Measurements from ENCODE around the gene CPN2. TPM values are rescaled to one million over a fixed set of nuclear protein-coding genes. Genes with fewer than 3 reads are reported as not detected.

The CPN2 gene
- total and polyA plus RNA-seq, 4 donors, result 20.4 to 196 (median 128) TPM

DNA sequence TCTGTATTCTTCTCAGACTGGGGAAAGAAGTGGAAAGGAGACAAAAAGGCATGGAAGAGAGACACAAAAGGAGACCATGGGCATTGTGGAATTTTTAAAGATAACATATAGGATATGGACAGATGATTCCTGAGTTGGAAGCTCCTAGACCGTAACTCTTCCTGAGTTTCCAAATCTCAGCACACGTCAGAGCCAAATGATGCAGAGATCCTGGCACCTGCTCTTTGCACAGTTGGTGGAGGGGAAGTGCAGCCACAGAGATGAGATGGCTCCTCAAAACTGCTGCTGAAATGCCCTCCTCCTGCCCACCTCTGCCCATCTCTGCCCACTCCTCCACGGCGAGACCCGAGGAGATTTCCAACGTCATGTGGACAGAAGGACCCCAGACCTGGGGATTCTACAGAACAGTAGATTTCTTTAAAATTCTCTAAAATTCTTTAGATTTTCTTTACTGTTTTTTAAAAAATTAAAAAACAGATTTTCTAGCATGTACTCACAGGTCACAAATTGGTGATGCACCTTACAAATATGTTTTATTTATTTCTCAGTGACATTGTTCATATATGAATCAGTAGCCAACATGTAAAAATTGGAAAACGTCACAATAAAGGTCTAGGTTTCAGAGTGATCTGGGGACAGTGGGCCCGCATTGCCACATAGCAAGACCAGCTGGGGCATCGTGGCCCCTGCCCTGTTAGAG, 8.1 kb downstream of the CPN2 start:
- WGBS, result 84% methylated on average over 9 of the region's 9 CpGs
- Histone ChIP-seq H3K9ac (ENCODE audit: low read depth in 1 of 2, low read length in 2 of 2) (no peak overlapping the region), H3K27ac (ENCODE audit: low read depth in 1 of 2, low read length in 2 of 2) (no peak overlapping the region), H3K4me3 (ENCODE audit: low read depth in 1 of 3, low read length in 3 of 3) (no peak overlapping the region), H3K36me3 (ENCODE audit: control insufficient read depth in 4 of 4, insufficient read depth in 3 of 4, low read depth in 1 of 4, low read length in 3 of 4) (peaks cover 8 to 27% (median 21%) of the 10 kb centered on the region in 4 donors), H3K27me3 (ENCODE audit: control insufficient read depth in 4 of 4, insufficient read depth in 4 of 4, low read length in 3 of 4) (no peaks in the 10 kb centered on the region), H3K4me1 (ENCODE audit: control insufficient read depth in 4 of 4, insufficient read depth in 4 of 4, low read length in 3 of 4) (peaks cover 0 to 6% (median 0%) of the 10 kb centered on the region in 4 donors), H3K9me3 (ENCODE audit: control insufficient read depth in 4 of 4, low read length in 3 of 4) (no peaks in the 10 kb centered on the region)
- DNase-seq (ENCODE audit: low spot score), result no peak
- TF ChIP-seq, protein P1, sequence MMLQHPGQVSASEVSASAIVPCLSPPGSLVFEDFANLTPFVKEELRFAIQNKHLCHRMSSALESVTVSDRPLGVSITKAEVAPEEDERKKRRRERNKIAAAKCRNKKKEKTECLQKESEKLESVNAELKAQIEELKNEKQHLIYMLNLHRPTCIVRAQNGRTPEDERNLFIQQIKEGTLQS (IDR thresholded peaks at IDR 0.05), result no peak
- TF ChIP-seq FOXA2 (IDR thresholded peaks at IDR 0.05), result no peak
- no peak for TF ChIP-seq JUND (IDR thresholded peaks at IDR 0.05)
- no peak for TF ChIP-seq GABPA (IDR thresholded peaks at IDR 0.05 in 1 of 2, conservative IDR thresholded peaks at IDR 0.05 in 1 of 2)
- TF ChIP-seq RAD21 (IDR thresholded peaks at IDR 0.05), result no peak
- TF ChIP-seq, protein P2, sequence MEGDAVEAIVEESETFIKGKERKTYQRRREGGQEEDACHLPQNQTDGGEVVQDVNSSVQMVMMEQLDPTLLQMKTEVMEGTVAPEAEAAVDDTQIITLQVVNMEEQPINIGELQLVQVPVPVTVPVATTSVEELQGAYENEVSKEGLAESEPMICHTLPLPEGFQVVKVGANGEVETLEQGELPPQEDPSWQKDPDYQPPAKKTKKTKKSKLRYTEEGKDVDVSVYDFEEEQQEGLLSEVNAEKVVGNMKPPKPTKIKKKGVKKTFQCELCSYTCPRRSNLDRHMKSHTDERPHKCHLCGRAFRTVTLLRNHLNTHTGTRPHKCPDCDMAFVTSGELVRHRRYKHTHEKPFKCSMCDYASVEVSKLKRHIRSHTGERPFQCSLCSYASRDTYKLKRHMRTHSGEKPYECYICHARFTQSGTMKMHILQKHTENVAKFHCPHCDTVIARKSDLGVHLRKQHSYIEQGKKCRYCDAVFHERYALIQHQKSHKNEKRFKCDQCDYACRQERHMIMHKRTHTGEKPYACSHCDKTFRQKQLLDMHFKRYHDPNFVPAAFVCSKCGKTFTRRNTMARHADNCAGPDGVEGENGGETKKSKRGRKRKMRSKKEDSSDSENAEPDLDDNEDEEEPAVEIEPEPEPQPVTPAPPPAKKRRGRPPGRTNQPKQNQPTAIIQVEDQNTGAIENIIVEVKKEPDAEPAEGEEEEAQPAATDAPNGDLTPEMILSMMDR (IDR thresholded peaks at IDR 0.05; ENCODE audit: low read depth, low read length, missing input control), result no peak
- TF ChIP-seq FOXA1 (IDR thresholded peaks at IDR 0.05), result no peak
- TF ChIP-seq, protein P3, sequence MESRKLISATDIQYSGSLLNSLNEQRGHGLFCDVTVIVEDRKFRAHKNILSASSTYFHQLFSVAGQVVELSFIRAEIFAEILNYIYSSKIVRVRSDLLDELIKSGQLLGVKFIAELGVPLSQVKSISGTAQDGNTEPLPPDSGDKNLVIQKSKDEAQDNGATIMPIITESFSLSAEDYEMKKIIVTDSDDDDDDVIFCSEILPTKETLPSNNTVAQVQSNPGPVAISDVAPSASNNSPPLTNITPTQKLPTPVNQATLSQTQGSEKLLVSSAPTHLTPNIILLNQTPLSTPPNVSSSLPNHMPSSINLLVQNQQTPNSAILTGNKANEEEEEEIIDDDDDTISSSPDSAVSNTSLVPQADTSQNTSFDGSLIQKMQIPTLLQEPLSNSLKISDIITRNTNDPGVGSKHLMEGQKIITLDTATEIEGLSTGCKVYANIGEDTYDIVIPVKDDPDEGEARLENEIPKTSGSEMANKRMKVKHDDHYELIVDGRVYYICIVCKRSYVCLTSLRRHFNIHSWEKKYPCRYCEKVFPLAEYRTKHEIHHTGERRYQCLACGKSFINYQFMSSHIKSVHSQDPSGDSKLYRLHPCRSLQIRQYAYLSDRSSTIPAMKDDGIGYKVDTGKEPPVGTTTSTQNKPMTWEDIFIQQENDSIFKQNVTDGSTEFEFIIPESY (IDR thresholded peaks at IDR 0.05), result no peak
- TF ChIP-seq SP1 (IDR thresholded peaks at IDR 0.05), result no peak
- no peak for TF ChIP-seq HNF4A (conservative IDR thresholded peaks at IDR 0.05)
- TF ChIP-seq TAF1 (conservative IDR thresholded peaks at IDR 0.05), result no peak
- TF ChIP-seq HNF4G (IDR thresholded peaks at IDR 0.05), result no peak

GRCh38 chr3:194340757-194341400, 10.2 kb downstream of the CPN2 start:
- TF ChIP-seq JUND (IDR thresholded peaks at IDR 0.05) (no peak), NR2F2 (IDR thresholded peaks at IDR 0.05) (no peak), HNF4A (conservative IDR thresholded peaks at IDR 0.05) (no peak), HNF4G (IDR thresholded peaks at IDR 0.05) (no peak), FOXA1 (IDR thresholded peaks at IDR 0.05) (no peak), RXRA (IDR thresholded peaks at IDR 0.05) (no peak), REST (IDR thresholded peaks at IDR 0.05) (no peak), FOXA2 (IDR thresholded peaks at IDR 0.05) (no peak), YY1 (IDR thresholded peaks at IDR 0.05) (no peak), TAF1 (conservative IDR thresholded peaks at IDR 0.05) (no peak), RAD21 (IDR thresholded peaks at IDR 0.05) (no peak), GABPA (IDR thresholded peaks at IDR 0.05 in 1 of 2, conservative IDR thresholded peaks at IDR 0.05 in 1 of 2) (no peak)
- TF ChIP-seq, protein P3 (IDR thresholded peaks at IDR 0.05), result no peak
- TF ChIP-seq, protein P1 (IDR thresholded peaks at IDR 0.05), result no peak
- H3K36me3 ChIP-seq (ENCODE audit: control insufficient read depth in 4 of 4, insufficient read depth in 3 of 4, low read depth in 1 of 4, low read length in 3 of 4), result peaks cover 8 to 27% (median 21%) of the 10 kb centered on the region in 4 donors
- DNase-seq (ENCODE audit: low spot score), result no peak
- peaks cover 0 to 6% (median 0%) of the 10 kb centered on the region in 4 donors for H3K4me1 ChIP-seq (ENCODE audit: control insufficient read depth in 4 of 4, insufficient read depth in 4 of 4, low read length in 3 of 4)
- 89% methylated on average over 24 of the region's 24 CpGs for WGBS
- H3K9me3 ChIP-seq (ENCODE audit: control insufficient read depth in 4 of 4, low read length in 3 of 4), result no peaks in the 10 kb centered on the region
- H3K9ac ChIP-seq (ENCODE audit: low read depth in 1 of 2, low read length in 2 of 2), result no peak overlapping the region
- H3K27ac ChIP-seq (ENCODE audit: low read depth in 1 of 2, low read length in 2 of 2), result no peak overlapping the region
- no peak overlapping the region for H3K4me3 ChIP-seq (ENCODE audit: low read depth in 1 of 3, low read length in 3 of 3)
- no peaks in the 10 kb centered on the region for H3K27me3 ChIP-seq (ENCODE audit: control insufficient read depth in 4 of 4, insufficient read depth in 4 of 4, low read length in 3 of 4)

Data from liver (tissue), 9 donors.